ENCODE results near the gene CHRND. TPM values are rescaled to one million over a fixed set of nuclear protein-coding genes. Genes with fewer than 3 reads are reported as not detected.

Gene CHRND
- total and polyA plus RNA-seq, 2 of the 13 experiments (the other 11 are each of a cell fraction or from before 2014, with no cell fraction given) = 0.18 TPM; not detected in 1

- CTCF ChIA-PET (ENCODE audit: low intra/inter-chr PET ratio, low total read pairs) = no interaction called here
Observed at GRCh38 chr2:232528746-232529460, 2.9 kb downstream of the CHRND start.

More at GRCh38 chr2:232528746-232529460, 2.9 kb downstream of the CHRND start:
- no peak for FAIRE-seq
- H3K27me3 ChIP-seq (ENCODE audit: control insufficient read depth in 1 of 2, insufficient read depth in 2 of 2, low read length in 2 of 2) = peaks cover 23 to 74% of the 10 kb centered on the region in 2 experiments; a peak in 4 of 5 replicates
- no peak overlapping the region for H3K27ac ChIP-seq (ENCODE audit: extremely low read length, insufficient read depth, low read length)
- TF ChIP-seq RARG (CRISPR knock-in tag; IDR thresholded peaks at IDR 0.05; ENCODE audit: low read depth) (no peak), GTF2F1 (IDR thresholded peaks at IDR 0.05; ENCODE audit: low read length) (no peak), KDM5A (IDR thresholded peaks at IDR 0.05; ENCODE audit: borderline replicate concordance, low read length) (no peak), ESRRA (CRISPR knock-in tag; IDR thresholded peaks at IDR 0.05; ENCODE audit: low read depth) (no peak), CBX1 (IDR thresholded peaks at IDR 0.05; ENCODE audit: low read depth) (no peak), SKI (IDR thresholded peaks at IDR 0.05; ENCODE audit: partially characterized antibody) (no peak), ZNF891 (CRISPR knock-in tag; IDR thresholded peaks at IDR 0.05) (no peak), ZNF530 (CRISPR knock-in tag; IDR thresholded peaks at IDR 0.05; ENCODE audit: low read depth) (no peak), FIP1L1 (IDR thresholded peaks at IDR 0.05; ENCODE audit: borderline replicate concordance, insufficient read depth, low read depth, low read length) (no peak), MBNL3 (CRISPR knock-in tag; conservative IDR thresholded peaks at IDR 0.05) (no peak), XBP1 (CRISPR knock-in tag; IDR thresholded peaks at IDR 0.05) (no peak), ZNF350 (CRISPR knock-in tag; IDR thresholded peaks at IDR 0.05; ENCODE audit: borderline replicate concordance, low read depth) (no peak), IRF9 (CRISPR knock-in tag; IDR thresholded peaks at IDR 0.05; ENCODE audit: borderline replicate concordance) (no peak), NONO (IDR thresholded peaks at IDR 0.05) (no peak), NONO (CRISPR knock-in tag; conservative IDR thresholded peaks at IDR 0.05) (no peak), MLLT10 (CRISPR knock-in tag; IDR thresholded peaks at IDR 0.05) (no peak), ZNF329 (CRISPR knock-in tag; IDR thresholded peaks at IDR 0.05; ENCODE audit: low read depth) (no peak), ZNF747 (CRISPR knock-in tag; IDR thresholded peaks at IDR 0.05; ENCODE audit: borderline replicate concordance) (no peak), ZNF547 (CRISPR knock-in tag; IDR thresholded peaks at IDR 0.05) (no peak)
- H3K4me1 ChIP-seq (ENCODE audit: insufficient read depth, low read length) = peaks cover 28% of the 10 kb centered on the region
- no peaks in the 10 kb centered on the region for H3K36me3 ChIP-seq (replicated peaks in 1 of 2; ENCODE audit: control insufficient read depth in 1 of 2, insufficient read depth in 2 of 2, low read length in 2 of 2)
- POLR2A ChIA-PET = no interaction called here
- no peaks in the 10 kb centered on the region for H3K9me3 ChIP-seq (ENCODE audit: low read length)
- no peaks in the 10 kb centered on the region for H3K79me2 ChIP-seq (ENCODE audit: insufficient read depth, low read length)
- no peak for ATAC-seq
- DNase-seq (ENCODE audit: low spot score) = no peak
- WGBS (ENCODE audit: low lambda C conversion rate) = 17% methylated on average over 8 of the region's 11 CpGs
- H3K4me3 ChIP-seq (replicated peaks in 1 of 3; ENCODE audit: insufficient read depth in 1 of 3, low read depth in 2 of 3, low read length in 3 of 3) = no peak overlapping the region
- in situ Hi-C loops (cut with HindIII; ENCODE audit: extremely low pct_ligation_motif_present, low pct_unique_long_range_greater_than_20kb) (no loop called here), intact Hi-C loops (cut with micrococcal nuclease; ENCODE audit: unreplicated experiment) (loop anchor here (10.0 kb wide), 1 partner anchor 624 kb away; no protein-coding TSS in a partner anchor)
- H3K9ac ChIP-seq (ENCODE audit: insufficient read depth, low read depth, low read length) = no peak overlapping the region
- no peak overlapping the region for H2AFZ ChIP-seq (ENCODE audit: low read length)
- H4K20me1 ChIP-seq (ENCODE audit: insufficient read depth, low read length) = no peaks in the 10 kb centered on the region
- H3K4me2 ChIP-seq (ENCODE audit: low read depth, low read length) = no peak overlapping the region
- BruUV-seq (replicated peaks) = no TSS peak
